Measurements from ENCODE around the gene AKT1S1.

Gene AKT1S1

GRCh38 chr19:49913720-49914119 lies 36.6 kb upstream of the AKT1S1 start:
- H3K9me3 Mint-ChIP-seq = no peaks in the 10 kb centered on the region
- ATAC-seq (replicated peaks) (no peak), DNase-seq (no peak)
- H3K27ac Mint-ChIP-seq = peak overlapping the region; percentile 45 to 53
- peaks cover 18 to 23% of the 10 kb centered on the region in 2 donors for H3K4me1 Mint-ChIP-seq (ENCODE audit: low read depth in 2 of 2)
- no peak overlapping the region for H3K4me3 Mint-ChIP-seq
- H3K27me3 Mint-ChIP-seq = no peaks in the 10 kb centered on the region
- H3K36me3 Mint-ChIP-seq (ENCODE audit: insufficient read depth) = peaks cover 32% of the 10 kb centered on the region

- Mint-ChIP-seq H3K4me3 (no peak overlapping the region), H3K27ac (peak overlapping the region; percentile 75 to 87), H3K36me3 (ENCODE audit: insufficient read depth) (peaks cover 30% of the 10 kb centered on the region), H3K9me3 (no peaks in the 10 kb centered on the region), H3K27me3 (no peaks in the 10 kb centered on the region), H3K4me1 (ENCODE audit: low read depth in 2 of 2) (peaks cover 17 to 21% of the 10 kb centered on the region in 2 donors)
- DNase-seq = no peak
- no peak for ATAC-seq (replicated peaks)
Observed at GRCh38 chr19:49912965-49913685, 36.0 kb upstream of the AKT1S1 start.

- ATAC-seq (replicated peaks) (peak; percentile 86), DNase-seq (no peak)
- peaks cover 39% of the 10 kb centered on the region for H3K36me3 Mint-ChIP-seq (ENCODE audit: insufficient read depth)
Observed at GRCh38 chr19:49911381-49912145, 34.4 kb upstream of the AKT1S1 start.

GRCh38 chr19:49910179-49910578 lies 33.0 kb upstream of the AKT1S1 start:
- no peak for ATAC-seq (replicated peaks)
- peaks cover 29% of the 10 kb centered on the region for H3K36me3 Mint-ChIP-seq (ENCODE audit: insufficient read depth)
- H3K27ac Mint-ChIP-seq = peak overlapping the region in 1 of 2 donors; percentile 87
- no peaks in the 10 kb centered on the region for H3K27me3 Mint-ChIP-seq
- peaks cover 9 to 22% of the 10 kb centered on the region in 2 donors for H3K4me1 Mint-ChIP-seq (ENCODE audit: low read depth in 2 of 2)
- DNase-seq = no peak
- H3K9me3 Mint-ChIP-seq = no peaks in the 10 kb centered on the region
- no peak overlapping the region for H3K4me3 Mint-ChIP-seq

More at GRCh38 chr19:49911381-49912145, 34.4 kb upstream of the AKT1S1 start:
- peaks cover 13 to 25% of the 10 kb centered on the region in 2 donors for H3K4me1 Mint-ChIP-seq (ENCODE audit: low read depth in 2 of 2)
- no peaks in the 10 kb centered on the region for H3K9me3 Mint-ChIP-seq
- peak overlapping the region; percentile 66 to 87 for H3K27ac Mint-ChIP-seq
- H3K4me3 Mint-ChIP-seq = no peak overlapping the region
- H3K27me3 Mint-ChIP-seq = no peaks in the 10 kb centered on the region

- Mint-ChIP-seq H3K4me1 (ENCODE audit: low read depth in 2 of 2) (peaks cover 9 to 18% of the 10 kb centered on the region in 2 donors), H3K36me3 (ENCODE audit: insufficient read depth) (peaks cover 21% of the 10 kb centered on the region), H3K27ac (peak overlapping the region; percentile 13 to 65), H3K27me3 (no peaks in the 10 kb centered on the region), H3K4me3 (no peak overlapping the region), H3K9me3 (no peaks in the 10 kb centered on the region)
- no peak for ATAC-seq (replicated peaks)
- DNase-seq = no peak
Observed at GRCh38 chr19:49908480-49909420, 31.6 kb upstream of the AKT1S1 start.

- Mint-ChIP-seq H3K27ac (peak overlapping the region; percentile 13 to 65), H3K9me3 (no peaks in the 10 kb centered on the region), H3K4me1 (ENCODE audit: low read depth in 2 of 2) (peaks cover 9 to 15% of the 10 kb centered on the region in 2 donors), H3K36me3 (ENCODE audit: insufficient read depth) (peaks cover 21% of the 10 kb centered on the region), H3K4me3 (no peak overlapping the region), H3K27me3 (no peaks in the 10 kb centered on the region)
- no peak for ATAC-seq (replicated peaks)
- no peak for DNase-seq
Observed at GRCh38 chr19:49907745-49908446, 30.7 kb upstream of the AKT1S1 start.

- Mint-ChIP-seq H3K4me3 (no peak overlapping the region), H3K9me3 (no peaks in the 10 kb centered on the region), H3K4me1 (ENCODE audit: low read depth in 2 of 2) (peaks cover 9 to 12% of the 10 kb centered on the region in 2 donors), H3K36me3 (ENCODE audit: insufficient read depth) (peaks cover 16% of the 10 kb centered on the region), H3K27me3 (no peaks in the 10 kb centered on the region), H3K27ac (peak overlapping the region in 1 of 2 donors; percentile 23)
- no peak for ATAC-seq (replicated peaks)
- no peak for DNase-seq
Observed at GRCh38 chr19:49906879-49907564, 29.9 kb upstream of the AKT1S1 start.

- peaks cover 0 to 4% of the 10 kb centered on the region in 2 donors for H3K4me1 Mint-ChIP-seq (ENCODE audit: low read depth in 2 of 2)
- H3K36me3 Mint-ChIP-seq (ENCODE audit: insufficient read depth) = peaks cover 16% of the 10 kb centered on the region
- no peaks in the 10 kb centered on the region for H3K9me3 Mint-ChIP-seq
- H3K27ac Mint-ChIP-seq = peak overlapping the region in 1 of 2 donors; percentile 35
- no peak for ATAC-seq (replicated peaks)
- no peak overlapping the region for H3K4me3 Mint-ChIP-seq
- no peak for DNase-seq
- no peaks in the 10 kb centered on the region for H3K27me3 Mint-ChIP-seq
Observed at GRCh38 chr19:49904136-49904535, 27.0 kb upstream of the AKT1S1 start.

- H3K9me3 Mint-ChIP-seq = no peaks in the 10 kb centered on the region
- peak; percentile 66 for ATAC-seq (replicated peaks)
- H3K27ac Mint-ChIP-seq = peak within 1 kb of the TSS; percentile 98 to 99
- peak within 1 kb of the TSS; percentile 74 to 86 for H3K4me3 Mint-ChIP-seq
- DNase-seq = peak; percentile 69 to 77 (median 76)
- H3K36me3 Mint-ChIP-seq (ENCODE audit: insufficient read depth) = peaks cover 2% of the 10 kb centered on the region
- no peaks in the 10 kb centered on the region for H3K27me3 Mint-ChIP-seq
- peaks cover 24 to 47% of the 10 kb centered on the region in 2 donors for H3K4me1 Mint-ChIP-seq (ENCODE audit: low read depth in 2 of 2)
Observed at GRCh38 chr19:49896863-49897621, 19.9 kb upstream of the AKT1S1 start, which contains the start of gene IL4I1. Gene IL4I1 (minus strand): TSS chr19:49896887. CDS start chr19:49896160, 727 bp downstream.

GRCh38 chr19:49895566-49896297 lies 18.6 kb upstream of the AKT1S1 start:
- no peaks in the 10 kb centered on the region for H3K27me3 Mint-ChIP-seq
- H3K4me1 Mint-ChIP-seq (ENCODE audit: low read depth in 2 of 2) = peaks cover 24 to 53% of the 10 kb centered on the region in 2 donors
- H3K4me3 Mint-ChIP-seq = peak overlapping the region; percentile 74 to 86
- H3K36me3 Mint-ChIP-seq (ENCODE audit: insufficient read depth) = peaks cover under 1% of the 10 kb centered on the region
- no peaks in the 10 kb centered on the region for H3K9me3 Mint-ChIP-seq
- DNase-seq = no peak
- H3K27ac Mint-ChIP-seq = peak overlapping the region; percentile 98 to 99
- ATAC-seq (replicated peaks) = no peak

Measured in effector memory CD8-positive, alpha-beta T cell (primary cell).